Measurements from ENCODE around the gene GRIP1.

Gene GRIP1

DNA sequence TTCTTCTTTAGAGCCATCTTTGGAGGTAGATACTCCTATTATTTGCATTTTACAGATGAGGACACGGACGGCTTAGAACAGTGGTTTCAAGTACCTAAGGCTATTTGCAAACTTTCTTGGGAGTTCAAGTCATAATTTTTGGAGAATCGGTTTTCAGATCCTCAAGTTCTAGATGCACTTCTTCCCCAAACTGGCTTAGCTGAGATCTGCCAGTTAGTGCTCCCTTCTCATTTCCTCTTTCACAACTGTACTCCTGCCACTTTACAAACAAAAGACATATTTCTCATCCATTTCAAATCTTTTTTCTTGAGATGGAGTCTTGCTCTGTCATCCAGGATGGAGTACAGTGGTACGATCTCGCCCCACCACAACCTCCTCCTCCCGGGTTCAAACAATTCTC lies 299.3 kb downstream of the GRIP1 start:
- H3K27ac ChIP-seq (ENCODE audit: low read length): no peak overlapping the region
- no peak for DNase-seq
- H3K36me3 ChIP-seq (ENCODE audit: insufficient read depth, low read length): no peaks in the 10 kb centered on the region
- no peaks in the 10 kb centered on the region for H3K9me3 ChIP-seq (ENCODE audit: insufficient read depth, low read length, severe bottlenecking)
- no peak overlapping the region for H3K4me2 ChIP-seq (ENCODE audit: insufficient read depth, low read length)
- TF ChIP-seq, protein P1, sequence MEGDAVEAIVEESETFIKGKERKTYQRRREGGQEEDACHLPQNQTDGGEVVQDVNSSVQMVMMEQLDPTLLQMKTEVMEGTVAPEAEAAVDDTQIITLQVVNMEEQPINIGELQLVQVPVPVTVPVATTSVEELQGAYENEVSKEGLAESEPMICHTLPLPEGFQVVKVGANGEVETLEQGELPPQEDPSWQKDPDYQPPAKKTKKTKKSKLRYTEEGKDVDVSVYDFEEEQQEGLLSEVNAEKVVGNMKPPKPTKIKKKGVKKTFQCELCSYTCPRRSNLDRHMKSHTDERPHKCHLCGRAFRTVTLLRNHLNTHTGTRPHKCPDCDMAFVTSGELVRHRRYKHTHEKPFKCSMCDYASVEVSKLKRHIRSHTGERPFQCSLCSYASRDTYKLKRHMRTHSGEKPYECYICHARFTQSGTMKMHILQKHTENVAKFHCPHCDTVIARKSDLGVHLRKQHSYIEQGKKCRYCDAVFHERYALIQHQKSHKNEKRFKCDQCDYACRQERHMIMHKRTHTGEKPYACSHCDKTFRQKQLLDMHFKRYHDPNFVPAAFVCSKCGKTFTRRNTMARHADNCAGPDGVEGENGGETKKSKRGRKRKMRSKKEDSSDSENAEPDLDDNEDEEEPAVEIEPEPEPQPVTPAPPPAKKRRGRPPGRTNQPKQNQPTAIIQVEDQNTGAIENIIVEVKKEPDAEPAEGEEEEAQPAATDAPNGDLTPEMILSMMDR (IDR thresholded peaks at IDR 0.05; ENCODE audit: borderline replicate concordance, extremely low read depth, low read length, poor library complexity, severe bottlenecking): no peak
- TF ChIP-seq EZH2 (IDR thresholded peaks at IDR 0.05; ENCODE audit: borderline replicate concordance, low read depth, low read length, severe bottlenecking): no peak
- no peaks in the 10 kb centered on the region for H4K20me1 ChIP-seq (ENCODE audit: insufficient read depth, low read length)
- H3K4me3 ChIP-seq (ENCODE audit: low read depth in 1 of 2, low read length in 2 of 2): no peak overlapping the region
- H2AFZ ChIP-seq (ENCODE audit: low read depth, low read length): no peak overlapping the region
- H3K27me3 ChIP-seq (ENCODE audit: insufficient read depth, low read length, poor library complexity): no peaks in the 10 kb centered on the region
- H3K79me2 ChIP-seq (ENCODE audit: insufficient read depth, low read length): no peaks in the 10 kb centered on the region
- H3K4me1 ChIP-seq (ENCODE audit: insufficient read depth, low read length): no peaks in the 10 kb centered on the region
- ATAC-seq (ENCODE audit: insufficient read depth, low read depth): no peak
- no peak overlapping the region for H3K9ac ChIP-seq (ENCODE audit: low read depth, low read length)

DNA sequence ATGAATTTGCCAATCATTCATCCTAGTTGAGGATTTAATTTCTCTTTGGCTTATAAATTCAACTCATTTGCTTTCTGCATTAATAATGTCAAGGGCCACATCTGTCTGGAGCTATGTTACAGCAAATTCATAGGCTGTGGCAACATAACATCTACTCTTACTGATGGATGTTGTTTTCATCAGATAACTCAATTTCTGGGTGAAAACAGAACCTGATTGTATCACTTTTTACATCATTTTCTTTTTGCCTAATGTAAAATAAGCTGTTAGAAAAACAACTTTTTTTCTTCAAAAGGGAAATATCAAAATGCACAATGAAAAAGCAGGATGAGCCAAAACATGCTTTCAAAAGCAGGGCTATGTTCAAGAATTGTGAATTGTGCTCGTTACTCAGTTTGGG lies 303.3 kb downstream of the GRIP1 start:
- TF ChIP-seq EZH2 (IDR thresholded peaks at IDR 0.05; ENCODE audit: borderline replicate concordance, low read depth, low read length, severe bottlenecking): no peak
- TF ChIP-seq, protein P1 (IDR thresholded peaks at IDR 0.05; ENCODE audit: borderline replicate concordance, extremely low read depth, low read length, poor library complexity, severe bottlenecking): no peak

DNA sequence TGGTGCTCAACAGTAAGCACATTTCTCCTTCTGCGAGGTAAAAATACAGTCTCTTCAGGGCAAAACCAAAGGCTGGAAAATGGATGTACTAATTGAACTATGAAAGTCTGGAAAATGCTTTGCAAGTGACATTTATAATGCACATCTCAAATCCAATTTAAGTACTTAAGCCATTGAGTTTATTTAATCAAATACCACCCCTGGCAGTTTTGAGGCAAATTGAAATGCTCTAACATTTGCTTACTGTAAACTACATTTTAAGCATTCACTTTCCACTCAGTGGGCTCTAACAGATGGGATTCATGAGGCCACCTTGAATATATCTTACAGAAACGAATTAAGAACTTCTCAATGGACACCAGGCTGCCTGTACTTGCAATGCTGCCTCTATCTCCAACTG lies 306.9 kb downstream of the GRIP1 start:
- H3K36me3 ChIP-seq (ENCODE audit: insufficient read depth, low read length): no peaks in the 10 kb centered on the region
- H3K27ac ChIP-seq (ENCODE audit: low read length): no peak overlapping the region
- ATAC-seq (ENCODE audit: insufficient read depth, low read depth) (no peak), DNase-seq (no peak)
- H3K4me1 ChIP-seq (ENCODE audit: insufficient read depth, low read length): no peaks in the 10 kb centered on the region
- H2AFZ ChIP-seq (ENCODE audit: low read depth, low read length): no peak overlapping the region
- H3K27me3 ChIP-seq (ENCODE audit: insufficient read depth, low read length, poor library complexity): no peaks in the 10 kb centered on the region
- no peaks in the 10 kb centered on the region for H4K20me1 ChIP-seq (ENCODE audit: insufficient read depth, low read length)
- TF ChIP-seq, protein P1 (IDR thresholded peaks at IDR 0.05; ENCODE audit: borderline replicate concordance, extremely low read depth, low read length, poor library complexity, severe bottlenecking): no peak
- TF ChIP-seq EZH2 (IDR thresholded peaks at IDR 0.05; ENCODE audit: borderline replicate concordance, low read depth, low read length, severe bottlenecking): no peak
- no peaks in the 10 kb centered on the region for H3K79me2 ChIP-seq (ENCODE audit: insufficient read depth, low read length)
- no peaks in the 10 kb centered on the region for H3K9me3 ChIP-seq (ENCODE audit: insufficient read depth, low read length, severe bottlenecking)
- H3K4me3 ChIP-seq (ENCODE audit: low read depth in 1 of 2, low read length in 2 of 2): no peak overlapping the region
- no peak overlapping the region for H3K9ac ChIP-seq (ENCODE audit: low read depth, low read length)
- no peak overlapping the region for H3K4me2 ChIP-seq (ENCODE audit: insufficient read depth, low read length)

More for the DNA sequence above, 303.3 kb downstream of the GRIP1 start:
- Histone ChIP-seq H3K9me3 (ENCODE audit: insufficient read depth, low read length, severe bottlenecking) (no peaks in the 10 kb centered on the region), H3K79me2 (ENCODE audit: insufficient read depth, low read length) (no peaks in the 10 kb centered on the region), H4K20me1 (ENCODE audit: insufficient read depth, low read length) (no peaks in the 10 kb centered on the region), H3K27ac (ENCODE audit: low read length) (no peak overlapping the region), H3K9ac (ENCODE audit: low read depth, low read length) (no peak overlapping the region), H3K27me3 (ENCODE audit: insufficient read depth, low read length, poor library complexity) (no peaks in the 10 kb centered on the region), H3K4me2 (ENCODE audit: insufficient read depth, low read length) (no peak overlapping the region), H2AFZ (ENCODE audit: low read depth, low read length) (no peak overlapping the region), H3K36me3 (ENCODE audit: insufficient read depth, low read length) (no peaks in the 10 kb centered on the region), H3K4me3 (ENCODE audit: low read depth in 1 of 2, low read length in 2 of 2) (no peak overlapping the region), H3K4me1 (ENCODE audit: insufficient read depth, low read length) (no peaks in the 10 kb centered on the region)
- DNase-seq: no peak
- no peak for ATAC-seq (ENCODE audit: insufficient read depth, low read depth)

Measured in DND-41 (cell line).